GM19035 (cell line): Measurements from ENCODE around the gene CCR4.
"Not testable (repeated sequence)": the region's sequence is repeated elsewhere in the genome, so short reads cannot be mapped to it uniquely, and the experiment has no call there.

Source experiments
- ATAC-seq: cut with Tn5 transposase; IDR thresholded peaks from one replicate; pipeline ENCODE4 v1.9.1; 2021; ENCODE audit not compliant: unreplicated experiment

CCR4 gene

DNA sequence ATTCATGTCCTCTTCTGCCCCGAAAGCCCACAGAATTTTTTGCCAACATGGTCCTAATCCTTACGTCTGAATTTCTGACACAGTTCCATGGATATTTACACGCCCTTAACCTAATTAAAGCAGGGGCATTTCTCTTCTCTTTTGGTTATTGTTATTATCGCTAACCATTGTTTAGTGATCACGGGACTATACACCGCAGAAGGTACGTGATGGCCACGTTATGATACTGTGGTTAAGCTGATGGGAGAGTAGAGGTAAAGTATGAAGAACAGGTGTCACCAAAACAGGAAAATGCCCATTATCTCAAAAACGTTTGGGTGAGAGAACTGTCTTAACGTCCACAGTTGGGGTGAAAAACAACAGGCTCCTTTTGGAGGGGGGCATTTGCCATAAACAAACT, 26.4 kb downstream of the CCR4 start:
- no peak for ATAC-seq

DNA sequence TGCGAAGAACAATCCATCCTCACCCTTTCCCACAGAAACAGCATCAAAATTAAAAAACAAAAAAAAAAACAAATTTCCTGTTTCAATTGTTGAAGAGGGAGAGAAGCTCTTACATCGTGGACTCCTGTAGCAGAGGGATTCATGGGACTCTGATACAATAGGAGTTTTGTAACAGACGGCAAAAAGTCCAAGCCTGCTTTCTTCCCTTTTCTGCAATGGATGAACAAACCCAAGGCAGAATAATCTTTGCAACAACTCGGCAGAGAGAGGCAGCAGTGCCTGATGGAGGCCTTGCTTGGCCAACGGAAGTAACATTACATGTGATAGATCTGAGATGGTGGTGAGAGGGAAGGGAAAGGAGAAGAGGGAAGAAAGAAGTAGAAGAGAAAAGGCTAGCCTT, 26.9 kb downstream of the CCR4 start:
- no peak for ATAC-seq

- ATAC-seq, result no peak
Observed at GRCh38 chr3:32983124-32983523, 31.7 kb downstream of the CCR4 start.

GRCh38 chr3:32984918-32985317, 33.5 kb downstream of the CCR4 start:
- ATAC-seq, result not testable (repeated sequence)

DNA sequence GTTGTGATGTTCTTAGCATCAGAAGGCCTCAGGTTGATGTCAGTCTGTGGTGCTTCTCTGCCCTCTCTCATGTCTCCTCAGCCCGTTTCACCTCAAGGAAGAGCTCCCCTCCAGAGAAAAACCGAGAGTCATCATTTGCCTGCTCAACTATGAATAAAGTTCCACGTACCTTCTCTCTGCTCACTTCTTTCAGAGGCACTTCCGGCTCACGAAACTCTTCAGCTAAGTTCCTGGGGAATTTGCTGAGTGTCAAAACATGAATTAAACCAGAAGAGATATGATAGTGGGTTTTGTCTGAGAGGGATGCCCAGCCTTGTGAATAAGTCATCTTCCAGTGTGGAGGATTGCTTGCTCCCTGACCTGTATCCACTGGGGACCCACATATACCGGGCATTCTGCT, 37.7 kb downstream of the CCR4 start:
- no peak for ATAC-seq

DNA sequence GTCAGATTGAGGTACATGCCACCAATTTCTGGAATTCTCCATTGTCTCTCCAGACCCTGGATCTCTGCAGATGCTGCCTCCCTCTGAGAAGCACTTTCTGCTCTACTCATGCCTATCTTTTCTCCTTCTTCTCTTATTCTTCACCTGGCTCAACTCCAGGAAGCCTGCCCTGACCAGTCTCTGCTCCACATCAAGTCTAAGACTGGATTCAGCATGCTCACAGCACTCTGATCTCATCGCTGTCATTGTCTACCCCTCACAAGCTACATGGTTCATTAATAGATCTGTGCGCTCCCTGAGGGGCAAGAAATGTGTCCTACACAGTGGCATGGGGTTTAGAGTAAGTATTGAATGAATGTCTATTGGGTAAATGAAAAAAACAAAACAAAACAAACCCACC, 38.7 kb downstream of the CCR4 start:
- ATAC-seq, result no peak

- no peak for ATAC-seq
Observed at GRCh38 chr3:32991781-32992180, 40.3 kb downstream of the CCR4 start.

- no peak for ATAC-seq
Observed at GRCh38 chr3:32992310-32992686, 40.9 kb downstream of the CCR4 start.

- ATAC-seq, result no peak
Observed at GRCh38 chr3:32994045-32994444, 42.6 kb downstream of the CCR4 start.

DNA sequence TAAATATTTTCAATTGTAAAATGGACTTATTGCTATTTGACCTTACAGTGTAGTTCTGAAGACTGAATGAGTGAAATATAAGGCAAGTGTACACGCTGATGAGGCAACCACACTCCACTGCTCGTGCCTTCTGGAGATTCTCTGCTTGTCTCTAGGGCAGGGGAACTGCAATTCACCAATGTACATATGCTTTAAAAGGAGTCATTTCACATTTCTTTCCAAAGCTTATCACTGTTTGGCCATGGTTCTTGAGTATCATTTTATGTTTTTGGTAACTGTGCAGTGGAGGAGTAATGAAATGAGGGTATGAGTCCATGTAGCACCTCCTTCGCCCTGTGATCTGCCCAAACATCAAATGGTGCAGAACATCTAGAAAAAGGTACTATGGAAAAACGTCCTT, 43.7 kb downstream of the CCR4 start:
- ATAC-seq, result no peak

- no peak for ATAC-seq
Observed at GRCh38 chr3:32996048-32996754, 44.8 kb downstream of the CCR4 start.

DNA sequence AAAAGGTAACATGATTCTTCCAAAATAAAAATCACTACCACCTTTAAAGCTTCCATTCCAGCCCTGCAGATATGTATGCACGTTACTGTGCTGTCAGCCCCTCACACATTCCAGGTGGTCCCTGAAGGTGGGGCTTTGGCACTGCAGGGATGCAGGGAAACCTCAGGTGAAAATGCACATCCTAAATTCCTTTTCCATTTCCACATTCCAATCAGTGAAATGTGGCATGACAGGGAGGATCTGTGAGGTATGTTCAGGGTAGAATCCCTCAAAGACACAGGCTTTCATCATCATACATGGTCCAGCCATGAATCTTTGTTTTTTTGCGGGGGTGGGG, 45.3 kb downstream of the CCR4 start:
- no peak for ATAC-seq

DNA sequence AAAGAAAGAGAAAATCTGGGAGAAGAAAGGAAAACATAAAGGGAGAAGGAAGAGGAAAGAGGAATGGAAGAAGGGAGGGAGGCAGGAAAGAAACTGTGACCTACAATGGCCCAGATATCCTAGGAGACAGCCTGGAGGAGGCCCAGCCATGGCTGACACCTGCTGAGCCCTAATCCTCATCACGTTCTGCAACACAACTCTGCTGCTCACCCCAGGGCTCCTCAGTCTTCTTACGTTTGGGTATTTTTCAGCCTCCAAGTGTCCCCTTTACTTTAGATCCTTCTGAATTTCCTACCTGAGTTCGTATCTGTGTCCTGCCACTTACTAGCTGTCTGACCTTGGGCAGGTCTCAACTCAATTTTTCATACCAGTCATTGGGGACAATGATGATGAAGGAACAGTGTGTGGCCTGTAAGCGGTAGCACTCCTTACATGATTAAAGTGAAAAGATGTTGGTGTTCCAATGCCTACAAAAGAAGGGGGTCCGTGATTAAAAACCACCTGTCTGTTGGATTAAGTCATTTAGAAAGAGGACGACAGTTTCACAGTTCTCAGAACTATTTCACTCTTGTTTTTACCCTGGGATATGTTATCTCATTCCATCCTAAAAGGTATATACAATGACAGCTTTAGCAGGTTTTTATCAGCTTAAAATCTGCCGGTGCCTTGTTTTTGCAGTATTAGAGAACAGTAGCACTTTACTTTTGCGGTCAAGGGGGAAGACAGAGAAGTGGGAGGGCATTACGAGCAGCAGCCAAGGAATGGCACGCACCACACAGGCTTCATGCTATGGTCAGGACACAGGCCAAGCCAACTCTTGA, 47.4 kb downstream of the CCR4 start:
- ATAC-seq, result no peak

DNA sequence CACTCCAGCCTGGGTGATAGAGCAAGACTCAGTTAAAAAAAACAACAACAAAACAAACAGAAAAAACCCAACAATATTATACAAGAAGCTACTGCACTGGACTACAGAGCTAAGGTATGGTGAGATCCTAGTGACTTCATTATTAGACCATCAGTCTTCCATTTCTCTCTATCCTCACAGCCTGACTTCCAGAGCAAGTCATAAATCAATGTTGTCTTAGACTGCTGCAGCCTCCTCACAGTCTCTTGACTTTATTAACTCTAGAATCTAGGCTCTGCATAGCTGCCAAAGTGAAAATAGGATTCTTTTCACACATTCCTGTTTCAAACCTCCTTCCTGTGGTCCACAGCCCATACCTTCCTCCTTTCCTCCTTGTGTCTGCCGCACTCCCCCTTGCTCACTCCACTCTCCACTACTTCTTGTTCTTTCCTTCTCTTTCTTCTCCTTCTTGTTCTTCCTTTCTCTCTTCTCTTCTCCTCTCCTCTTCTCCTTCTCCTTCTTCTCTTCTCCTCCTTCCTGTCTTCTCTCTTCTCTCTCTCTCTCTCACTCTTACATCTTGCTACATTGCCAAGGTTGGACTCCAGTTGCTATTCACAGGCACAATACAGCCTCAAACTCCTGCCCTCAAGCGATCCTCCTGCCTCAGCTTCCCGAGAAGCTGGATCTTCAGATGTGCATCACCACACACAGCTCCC, 49.4 kb downstream of the CCR4 start:
- ATAC-seq, result no peak

DNA sequence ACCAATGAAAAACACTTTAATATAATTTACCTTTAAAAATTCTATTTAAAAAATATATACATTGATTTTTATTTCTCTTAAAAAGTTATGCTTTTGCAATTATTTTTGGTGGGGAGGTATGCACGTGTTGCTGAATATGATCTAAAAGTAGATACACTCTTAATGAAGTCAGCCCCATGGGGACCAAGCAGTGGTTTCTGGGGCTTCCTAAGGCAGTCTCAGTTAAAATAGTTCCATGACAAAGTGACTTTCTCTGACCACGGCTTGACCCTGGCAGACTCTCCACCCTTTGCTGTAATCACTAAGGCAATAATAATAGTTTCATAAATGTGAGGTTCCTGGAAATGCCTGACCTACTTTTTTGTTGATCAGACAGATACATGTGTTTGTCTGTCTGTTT, 50.4 kb downstream of the CCR4 start:
- peak; percentile 70 for ATAC-seq

DNA sequence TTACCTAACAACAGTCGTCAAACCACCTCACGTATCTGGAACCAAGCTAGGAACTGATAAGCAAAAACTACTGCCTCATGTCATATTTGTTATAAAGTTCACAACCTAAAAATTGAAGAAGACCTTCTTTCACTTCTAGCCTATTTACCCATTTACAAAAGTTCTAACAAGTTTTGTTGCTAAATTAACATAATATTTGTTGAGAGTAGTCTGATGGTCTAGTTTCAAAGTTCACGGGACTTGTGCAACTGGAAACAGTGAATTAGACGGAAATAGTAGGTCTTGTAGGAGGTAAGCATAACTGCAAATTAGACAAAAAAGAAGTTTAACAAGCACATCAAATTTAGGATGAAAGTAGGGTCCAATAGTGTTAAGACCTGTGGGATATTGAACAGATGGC, 51.9 kb downstream of the CCR4 start:
- no peak for ATAC-seq

DNA sequence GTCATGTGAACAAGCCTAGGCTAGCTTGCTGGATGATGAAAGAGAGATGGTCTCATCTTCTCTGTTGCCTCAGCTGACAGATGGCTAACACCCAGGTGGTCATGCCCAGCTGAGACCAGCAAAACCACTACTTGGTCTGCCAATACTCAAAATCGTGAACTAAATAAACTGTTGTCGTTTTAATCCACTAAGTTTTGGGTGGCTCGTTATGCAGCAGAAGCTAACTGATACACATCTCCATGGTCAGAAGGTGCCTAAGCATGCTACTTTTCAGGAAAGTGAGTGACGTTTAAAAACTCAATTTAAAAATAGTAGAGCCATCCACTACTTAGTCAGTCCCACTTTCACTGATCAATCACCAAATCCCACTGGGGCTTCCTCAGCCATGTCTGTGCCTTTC, 52.8 kb downstream of the CCR4 start:
- no peak for ATAC-seq

DNA sequence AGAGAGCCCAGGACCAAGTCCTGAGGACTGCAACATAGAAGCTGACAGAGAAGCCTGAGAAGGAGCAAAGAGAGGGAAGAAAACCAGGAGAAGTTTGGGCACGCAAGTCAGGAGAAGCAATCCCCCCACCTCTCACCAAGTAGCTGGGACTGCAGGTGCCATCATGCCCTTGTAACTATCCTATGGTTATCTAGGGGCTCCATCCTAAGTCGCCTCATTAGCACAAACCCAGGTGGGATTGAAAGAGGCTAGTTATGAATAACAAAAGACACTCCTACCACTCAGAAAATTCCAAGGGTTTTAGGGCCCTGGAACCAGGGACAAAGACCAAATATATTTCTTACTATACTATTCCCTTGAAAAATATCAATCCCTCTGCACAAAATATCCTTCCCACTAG, 53.5 kb downstream of the CCR4 start:
- no peak for ATAC-seq
